Activated gamma-delta T cell (primary cell): ENCODE results near the gene FAM168A.
"Not testable (repeated sequence)": the region's sequence is repeated elsewhere in the genome, so short reads cannot be mapped to it uniquely, and the experiment has no call there.

Experiments used
- DNase-seq: peaks from one replicate; lab custom pipeline; 2025; lab: John Stamatoyannopoulos, UW

FAM168A gene

GRCh38 chr11:73468590-73469161, 129.2 kb downstream of the FAM168A start:
- DNase-seq = no peak

- no peak for DNase-seq
These were observed 130.4 kb downstream of the FAM168A start for GRCh38 chr11:73467505-73467904.

GRCh38 chr11:73466643-73467042, 131.3 kb downstream of the FAM168A start:
- no peak for DNase-seq

- DNase-seq = no peak
These were observed 132.0 kb downstream of the FAM168A start for GRCh38 chr11:73465871-73466270.

- DNase-seq = no peak
These were observed 132.8 kb downstream of the FAM168A start for GRCh38 chr11:73465023-73465675.

- DNase-seq = no peak
These were observed 133.6 kb downstream of the FAM168A start for GRCh38 chr11:73464347-73464746.

GRCh38 chr11:73463359-73463758, 134.6 kb downstream of the FAM168A start:
- DNase-seq = no peak

GRCh38 chr11:73461964-73462363, 135.9 kb downstream of the FAM168A start:
- DNase-seq = no peak

GRCh38 chr11:73461335-73461840, 136.5 kb downstream of the FAM168A start:
- DNase-seq = no peak

- no peak for DNase-seq
These were observed 139.7 kb downstream of the FAM168A start for GRCh38 chr11:73458201-73458600.

- no peak for DNase-seq
These were observed 142.9 kb downstream of the FAM168A start for GRCh38 chr11:73454987-73455386.

GRCh38 chr11:73453562-73453961, 144.3 kb downstream of the FAM168A start:
- no peak for DNase-seq

- no peak for DNase-seq
These were observed 145.2 kb downstream of the FAM168A start for GRCh38 chr11:73452726-73453125.

- no peak for DNase-seq
These were observed 146.0 kb downstream of the FAM168A start for GRCh38 chr11:73451896-73452295.

- no peak for DNase-seq
These were observed 151.1 kb downstream of the FAM168A start for GRCh38 chr11:73446766-73447165.

- DNase-seq = no peak
These were observed 151.9 kb downstream of the FAM168A start for GRCh38 chr11:73445980-73446379.

GRCh38 chr11:73439002-73439843, 158.7 kb downstream of the FAM168A start:
- DNase-seq = no peak

- DNase-seq = not testable (repeated sequence)
These were observed 161.1 kb downstream of the FAM168A start for GRCh38 chr11:73436859-73437258.

GRCh38 chr11:73431396-73431795, 166.5 kb downstream of the FAM168A start:
- no peak for DNase-seq

GRCh38 chr11:73430326-73430725, 167.6 kb downstream of the FAM168A start:
- no peak for DNase-seq

- no peak for DNase-seq
These were observed 168.7 kb downstream of the FAM168A start for GRCh38 chr11:73429121-73429750.

GRCh38 chr11:73428699-73429098, 169.2 kb downstream of the FAM168A start:
- no peak for DNase-seq
